Skeletal muscle satellite cell (primary cell): ENCODE measurements around the gene PDLIM7.
A peak's percentile ranks its signal among the peaks of the same experiment; 100 is the strongest.

Source experiments
- H3K27me3 ChIP-seq: 2 replicates; pipeline ENCODE4 v1.7.0; 2013; ENCODE audit warnings: low read length; ENCODE audit not compliant: control insufficient read depth, insufficient read depth
- H3K36me3 ChIP-seq: 2 replicates; pipeline ENCODE4 v1.7.0; 2013; ENCODE audit warnings: mild to moderate bottlenecking, control low read depth, low read length; ENCODE audit not compliant: insufficient read depth
- H3K4me1 ChIP-seq: 2 replicates; pipeline ENCODE4 v1.7.0; 2013; ENCODE audit warnings: low read length; ENCODE audit not compliant: control insufficient read depth, insufficient read depth
- H3K4me2 ChIP-seq: 2 replicates; pipeline ENCODE4 v1.7.0; 2013; ENCODE audit warnings: mild to moderate bottlenecking, low read length
- H3K4me3 ChIP-seq: 2 replicates; pipeline ENCODE4 v1.7.0; 2013; ENCODE audit warnings: low read length
- H3K9ac ChIP-seq: 2 replicates; pipeline ENCODE4 v1.7.0; 2013; ENCODE audit warnings: mild to moderate bottlenecking, low read depth, low read length, moderate library complexity
- H3K9me3 ChIP-seq: replicated peaks from 2 replicates; pipeline ENCODE4 v1.7.0; 2013; ENCODE audit warnings: mild to moderate bottlenecking, control low read depth, low read length

Gene PDLIM7

DNA sequence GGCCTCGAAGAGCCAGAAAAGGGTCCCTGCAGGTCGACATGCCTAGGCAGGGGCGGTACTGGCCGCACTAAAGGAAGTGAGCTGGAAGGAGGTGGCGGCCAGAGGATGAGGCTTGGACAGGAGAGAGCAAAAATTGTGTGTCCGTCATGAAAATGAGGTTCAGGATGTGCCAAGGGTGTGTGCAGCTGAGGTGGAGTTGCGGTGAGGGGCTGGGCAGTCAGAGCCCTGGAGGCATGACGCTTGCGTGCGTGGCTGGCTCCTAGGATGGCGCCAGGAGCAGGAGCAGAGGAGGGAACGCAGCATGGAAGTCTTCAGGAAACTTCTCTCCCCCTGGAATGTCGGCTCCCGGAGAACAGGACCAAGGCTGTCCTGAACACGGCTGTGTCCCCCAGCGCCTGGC lies 5.5 kb upstream of the PDLIM7 start:
- no peak overlapping the region for H3K9ac ChIP-seq

DNA sequence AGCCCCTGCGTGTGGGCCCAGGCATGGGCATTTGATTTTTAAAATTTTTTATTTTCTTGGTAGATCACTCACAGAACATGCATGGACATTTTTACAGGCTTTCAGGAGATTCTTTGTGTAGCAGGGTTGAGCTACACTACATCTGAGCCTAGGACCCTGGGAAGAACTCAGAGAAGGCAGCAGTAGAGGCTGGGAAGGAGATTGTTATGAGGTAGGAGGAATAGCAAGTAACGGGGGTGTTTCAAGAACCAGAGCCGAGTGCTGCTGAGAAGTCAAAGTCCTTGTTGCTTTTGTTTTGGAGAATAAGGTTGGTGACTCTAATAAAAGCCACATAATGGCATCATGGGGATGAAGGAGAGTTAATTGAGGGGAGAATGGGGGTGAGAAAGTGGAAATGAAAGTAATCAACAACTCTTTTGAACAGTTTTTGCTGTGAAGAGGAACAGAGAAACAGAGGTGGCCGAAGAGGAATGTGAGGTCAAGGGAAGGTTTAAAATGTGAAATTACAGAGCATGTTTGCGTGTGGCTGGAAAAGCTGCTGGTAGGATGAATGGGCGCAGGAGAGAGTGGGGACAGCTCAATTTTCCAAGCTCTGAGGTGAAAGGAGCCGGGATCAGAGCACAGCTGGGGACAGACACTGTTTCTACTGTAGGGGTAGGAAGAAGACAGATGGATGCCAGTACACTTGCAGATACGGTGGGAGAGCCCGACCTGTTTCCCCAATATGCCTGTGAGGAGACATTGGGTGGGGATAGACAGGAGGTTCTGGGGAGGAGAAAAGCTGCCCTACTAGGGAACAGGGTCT lies 4.7 kb upstream of the PDLIM7 start:
- Histone ChIP-seq H3K4me2 (no peak overlapping the region), H3K4me3 (no peak overlapping the region)

More for the DNA sequence above, 5.5 kb upstream of the PDLIM7 start:
- no peak overlapping the region for H3K4me2 ChIP-seq
- no peaks in the 10 kb centered on the region for H3K27me3 ChIP-seq
- no peaks in the 10 kb centered on the region for H3K9me3 ChIP-seq
- peaks cover 18% of the 10 kb centered on the region for H3K4me1 ChIP-seq
- H3K4me3 ChIP-seq: no peak overlapping the region
- H3K36me3 ChIP-seq: peaks cover 5% of the 10 kb centered on the region

DNA sequence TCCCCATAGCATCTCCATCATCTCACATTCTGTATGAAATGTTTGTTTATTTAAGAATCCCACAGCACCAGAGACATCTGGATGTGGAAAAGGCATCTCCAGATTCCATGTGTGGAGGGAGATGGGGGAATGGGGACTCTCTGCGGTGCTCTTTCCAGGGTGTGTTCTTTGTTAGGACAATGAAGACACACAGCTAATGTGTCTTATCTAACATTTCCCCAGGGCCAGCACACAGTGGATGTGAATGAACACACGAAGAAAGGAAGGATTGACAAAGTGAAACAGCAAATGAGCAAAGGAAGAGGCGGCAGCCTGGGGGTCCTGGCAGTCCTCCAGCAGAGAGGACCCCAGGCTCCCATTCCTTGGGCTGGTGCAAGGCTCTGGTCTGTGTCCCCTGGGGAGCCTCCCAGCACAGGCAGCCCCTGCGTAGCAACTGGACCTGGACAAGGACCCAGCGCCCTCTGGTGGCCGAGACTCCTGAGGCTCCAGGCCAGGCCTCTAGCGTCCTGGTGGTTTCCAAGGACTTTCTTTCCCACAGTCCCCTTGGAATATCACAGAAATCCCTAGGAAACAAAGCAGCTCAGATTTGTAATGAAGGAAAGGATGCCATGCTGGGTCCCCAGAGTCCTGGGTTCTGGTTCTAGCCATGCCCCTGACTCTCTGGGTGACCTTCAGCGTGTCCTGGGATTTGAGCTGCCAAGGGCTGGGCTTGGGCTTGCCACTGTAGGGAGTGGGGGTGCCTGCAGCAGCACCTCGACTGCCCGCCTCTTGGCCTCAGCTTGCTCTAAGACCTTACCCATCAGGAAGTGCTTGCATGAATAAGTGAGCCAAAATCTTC lies 3.5 kb upstream of the PDLIM7 start:
- H3K9me3 ChIP-seq: no peaks in the 10 kb centered on the region
- H3K36me3 ChIP-seq: peaks cover 11% of the 10 kb centered on the region
- peaks cover 24% of the 10 kb centered on the region for H3K4me1 ChIP-seq
- H3K9ac ChIP-seq: peak overlapping the region; percentile 14
- no peaks in the 10 kb centered on the region for H3K27me3 ChIP-seq
- peak overlapping the region; percentile 39 for H3K4me2 ChIP-seq
- H3K4me3 ChIP-seq: no peak overlapping the region

More for the DNA sequence above, 4.7 kb upstream of the PDLIM7 start:
- Histone ChIP-seq H3K9ac (no peak overlapping the region), H3K36me3 (peaks cover 5% of the 10 kb centered on the region), H3K27me3 (no peaks in the 10 kb centered on the region), H3K9me3 (no peaks in the 10 kb centered on the region), H3K4me1 (peaks cover 20% of the 10 kb centered on the region)

DNA sequence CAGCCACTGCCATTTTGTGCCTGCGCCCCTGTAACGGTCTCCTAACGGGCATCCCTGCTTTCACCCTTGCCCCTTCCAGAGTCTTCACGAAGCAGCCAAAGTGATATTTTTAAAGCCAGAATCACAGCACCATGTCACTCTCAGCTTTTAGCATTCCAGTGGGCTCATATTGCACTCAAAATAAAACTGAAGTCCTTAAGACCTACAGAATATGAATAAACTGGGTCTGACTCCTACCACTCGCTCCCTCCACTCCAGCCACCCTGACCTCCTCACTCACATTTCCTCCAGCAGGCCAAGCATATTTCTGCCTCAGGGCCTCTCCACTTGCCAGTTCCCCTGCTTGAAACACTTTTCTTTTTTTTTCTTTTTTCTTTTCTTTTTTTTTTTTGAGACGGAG lies 2.4 kb upstream of the PDLIM7 start:
- Histone ChIP-seq H3K4me2 (no peak overlapping the region), H3K4me1 (peaks cover 35% of the 10 kb centered on the region), H3K4me3 (no peak overlapping the region), H3K27me3 (no peaks in the 10 kb centered on the region), H3K36me3 (peaks cover 19% of the 10 kb centered on the region), H3K9me3 (no peaks in the 10 kb centered on the region), H3K9ac (no peak overlapping the region)

DNA sequence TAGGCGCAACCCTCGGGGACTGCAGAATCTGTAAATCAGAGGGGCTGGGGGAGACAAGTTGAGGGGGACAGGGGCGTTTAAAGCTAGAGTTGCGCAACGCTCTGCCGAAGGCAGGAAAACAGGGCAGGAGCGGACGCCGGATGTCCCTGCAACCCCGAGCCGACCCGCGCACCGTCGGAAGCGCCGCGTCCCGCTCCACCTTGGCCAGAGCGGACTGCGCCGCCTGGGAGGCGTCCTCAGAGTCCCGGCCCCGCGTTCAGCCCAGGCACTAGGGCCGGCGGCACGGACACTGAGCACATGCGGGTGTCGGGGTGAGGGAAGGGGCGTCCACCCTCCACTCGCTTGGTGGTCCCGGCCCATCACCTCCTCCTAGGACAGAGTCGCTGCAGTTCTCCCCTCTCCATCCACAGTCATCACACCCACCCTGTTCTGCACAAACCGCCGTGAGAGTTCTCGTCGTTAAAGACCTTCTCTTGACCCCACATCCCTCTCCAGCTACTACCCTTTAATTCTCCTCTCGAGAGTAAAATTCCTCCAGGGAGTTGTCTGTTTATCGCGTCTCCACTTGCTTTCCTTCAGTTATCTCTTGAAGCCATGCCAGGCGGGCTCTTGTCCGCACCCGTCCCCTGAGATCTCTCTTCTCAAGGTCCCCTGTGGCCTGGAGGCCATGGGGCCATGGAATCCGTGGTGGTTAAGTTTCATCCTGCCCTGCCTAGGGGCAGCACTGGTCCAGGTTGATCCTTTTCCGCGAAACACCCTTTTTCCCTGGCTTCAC lies 796 bp upstream of the PDLIM7 start:
- Histone ChIP-seq H3K4me2 (peak overlapping the region; percentile 77), H3K4me3 (peak overlapping the region; percentile 93), H3K27me3 (no peaks in the 10 kb centered on the region), H3K9ac (peak overlapping the region; percentile 35), H3K36me3 (peaks cover 29% of the 10 kb centered on the region), H3K4me1 (peaks cover 52% of the 10 kb centered on the region), H3K9me3 (no peaks in the 10 kb centered on the region)

DNA sequence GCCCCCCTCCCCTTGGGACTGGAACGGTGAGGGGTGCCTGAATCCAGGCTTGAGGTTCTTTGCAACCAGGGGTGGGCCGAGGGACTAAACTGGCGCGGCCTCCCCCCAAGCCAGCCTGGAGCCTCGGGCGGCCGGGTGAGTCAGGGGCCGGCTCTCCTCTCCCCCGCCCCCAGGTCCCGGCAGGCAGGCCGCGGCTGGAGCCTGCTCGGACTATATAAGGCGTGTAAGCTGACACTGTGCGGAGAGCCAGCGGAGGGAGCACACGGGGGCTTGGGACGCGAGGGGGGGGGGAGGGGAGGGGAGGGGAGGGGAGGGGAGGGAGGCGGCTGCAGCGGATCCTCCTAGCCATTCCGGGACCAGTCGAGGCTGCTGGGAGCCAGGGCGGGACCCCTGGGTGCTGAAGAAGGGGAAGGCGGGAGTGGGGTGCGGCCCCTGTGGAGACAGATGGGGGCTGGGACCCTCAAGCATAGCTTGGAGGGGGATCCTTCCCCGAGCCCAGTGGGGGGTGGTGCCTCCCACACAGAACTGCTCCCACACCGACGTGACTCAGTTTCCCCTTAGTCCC lies 595 bp downstream of the PDLIM7 start:
- no peaks in the 10 kb centered on the region for H3K27me3 ChIP-seq
- peaks cover 37% of the 10 kb centered on the region for H3K36me3 ChIP-seq
- peak overlapping the region; percentile 85 for H3K4me2 ChIP-seq
- H3K9ac ChIP-seq: peak overlapping the region; percentile 99
- peak overlapping the region; percentile 93 for H3K4me3 ChIP-seq
- H3K4me1 ChIP-seq: peaks cover 64% of the 10 kb centered on the region
- no peaks in the 10 kb centered on the region for H3K9me3 ChIP-seq

DNA sequence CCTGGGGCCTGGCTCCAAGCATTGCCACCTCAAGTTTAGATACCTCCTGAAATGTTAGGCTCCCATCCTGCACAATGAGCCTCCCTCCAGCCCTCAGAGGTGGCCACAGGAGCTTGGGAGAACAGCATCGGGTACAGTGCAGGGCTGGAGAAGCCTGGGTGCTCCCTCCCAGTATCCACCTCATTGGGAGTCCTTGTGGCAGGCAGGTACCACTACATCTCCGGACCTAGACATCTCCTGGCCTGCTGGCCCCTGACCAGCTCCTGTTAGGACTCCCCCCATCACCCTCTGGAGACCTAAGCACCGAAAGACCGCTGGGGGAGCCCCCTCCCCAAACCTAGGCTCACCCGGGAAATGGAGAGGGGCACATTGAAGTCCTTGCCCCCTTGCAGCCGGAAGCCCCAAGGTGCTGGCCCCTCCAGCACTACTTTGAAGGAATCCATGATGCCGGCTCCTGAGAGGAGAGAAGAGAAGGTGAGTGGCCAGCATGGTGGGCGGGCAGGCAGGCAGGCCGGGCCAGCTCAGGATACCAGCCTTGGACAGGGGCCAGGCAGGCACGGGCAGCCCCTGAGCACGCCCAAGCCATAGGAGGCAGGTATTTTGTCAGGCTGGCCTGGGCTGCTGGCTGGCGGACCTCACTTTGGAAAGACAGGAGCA lies 1.2 kb downstream of the PDLIM7 start:
- no peaks in the 10 kb centered on the region for H3K9me3 ChIP-seq
- peaks cover 42% of the 10 kb centered on the region for H3K36me3 ChIP-seq
- H3K27me3 ChIP-seq: no peaks in the 10 kb centered on the region
- peaks cover 67% of the 10 kb centered on the region for H3K4me1 ChIP-seq
- H3K4me2 ChIP-seq: peak overlapping the region; percentile 78
- peak overlapping the region; percentile 99 for H3K9ac ChIP-seq
- peak overlapping the region; percentile 93 for H3K4me3 ChIP-seq

DNA sequence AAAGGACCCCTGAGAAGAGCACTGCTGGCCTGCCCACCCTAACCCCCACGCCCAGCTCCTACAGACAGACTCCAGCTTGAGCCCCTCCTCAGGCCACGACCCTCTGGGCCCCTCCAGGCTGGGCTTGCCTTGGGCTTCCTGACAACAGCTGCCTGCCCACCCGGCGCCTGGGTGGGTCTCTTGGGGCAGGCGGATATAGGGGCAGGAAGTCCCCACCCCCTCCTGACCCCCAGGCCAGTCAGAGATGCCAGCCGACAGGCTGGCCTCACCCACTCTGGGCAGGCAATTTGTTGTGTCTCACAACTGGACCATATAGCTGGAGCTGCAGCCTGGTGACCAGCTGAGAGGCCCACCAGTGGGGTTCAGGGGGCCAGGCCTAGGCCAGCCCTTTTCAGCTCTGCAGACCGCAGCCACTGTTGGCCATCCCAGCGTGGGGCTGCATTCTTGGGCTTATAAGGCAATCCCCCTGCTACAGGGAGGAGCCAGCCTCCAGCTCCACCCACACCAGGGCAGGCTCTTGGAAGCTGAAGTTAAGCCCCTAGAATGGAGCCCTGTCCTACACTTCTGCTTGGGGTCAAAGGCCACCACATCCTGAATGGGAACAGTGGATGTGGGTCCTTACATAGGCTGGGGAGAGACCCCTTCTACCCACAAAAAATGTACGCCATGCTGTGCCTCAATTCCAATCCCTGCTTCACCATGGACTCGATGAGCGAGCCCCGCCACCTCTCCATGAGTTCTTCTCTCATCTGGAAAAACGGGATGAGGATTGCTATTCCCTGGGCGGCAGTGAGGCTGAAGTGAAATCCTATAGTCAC lies 2.0 kb downstream of the PDLIM7 start:
- Histone ChIP-seq H3K36me3 (peaks cover 49% of the 10 kb centered on the region), H3K9me3 (no peaks in the 10 kb centered on the region), H3K4me2 (peak overlapping the region; percentile 78), H3K9ac (peak overlapping the region; percentile 99), H3K27me3 (no peaks in the 10 kb centered on the region), H3K4me3 (peak overlapping the region; percentile 93), H3K4me1 (peaks cover 68% of the 10 kb centered on the region)

DNA sequence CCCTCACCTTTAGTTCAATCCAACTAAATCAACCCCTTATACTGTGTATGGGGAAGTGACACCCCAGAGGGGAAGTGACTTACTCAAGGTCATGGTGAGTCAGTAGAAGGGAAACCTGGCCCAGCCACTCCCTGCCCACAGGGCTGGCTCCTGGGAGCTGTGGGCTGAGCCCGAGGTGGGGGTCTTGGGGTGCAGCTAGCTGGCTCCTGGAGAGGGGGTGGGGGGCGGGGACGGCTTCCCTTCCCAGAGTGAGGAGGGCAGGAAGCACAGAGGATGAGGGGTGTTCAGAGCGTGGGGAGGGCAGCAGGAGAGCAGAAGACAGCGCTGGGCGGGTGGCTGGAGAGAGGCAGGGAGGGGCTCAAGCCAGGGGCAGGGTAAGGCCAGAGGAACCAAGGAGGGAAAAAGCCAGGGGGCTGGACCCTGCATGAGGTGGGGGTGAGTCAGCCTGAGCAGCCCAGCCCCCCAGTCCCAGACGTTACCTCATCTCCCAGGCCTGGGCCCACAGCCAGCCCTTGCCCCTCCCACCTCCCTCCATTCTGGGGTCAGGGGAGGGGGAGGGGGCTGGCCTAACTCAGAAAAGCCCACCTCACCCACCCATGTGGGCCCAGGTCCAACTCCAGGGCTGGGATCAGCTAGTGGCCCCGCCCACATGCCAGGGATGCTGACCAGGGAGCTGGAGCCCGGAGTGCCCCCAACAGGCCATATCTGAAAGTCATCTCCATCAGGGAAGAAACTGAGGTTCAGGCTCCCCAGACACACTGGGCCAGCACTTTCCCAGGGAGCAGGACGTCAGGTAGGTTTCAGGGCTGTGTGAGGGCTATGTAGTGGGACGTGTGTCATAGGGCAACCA lies 2.8 kb downstream of the PDLIM7 start:
- no peaks in the 10 kb centered on the region for H3K27me3 ChIP-seq

More for the DNA sequence above, 2.8 kb downstream of the PDLIM7 start:
- Histone ChIP-seq H3K9me3 (no peaks in the 10 kb centered on the region), H3K36me3 (peaks cover 58% of the 10 kb centered on the region), H3K4me1 (peaks cover 72% of the 10 kb centered on the region), H3K4me2 (peak overlapping the region; percentile 78), H3K4me3 (peak overlapping the region; percentile 93), H3K9ac (peak overlapping the region; percentile 99)
